HEK293T (cell line): ENCODE data around the gene GABBR2.

ENCODE experiments used
- FOXA1 ChIP-seq: fragments of 450-650 bp; IDR thresholded peaks from 2 replicates; pipeline ENCODE4 v1.6.1; 2016; ENCODE audit warnings: mild to moderate bottlenecking
- FOXK2 ChIP-seq: fragments of 450-650 bp; IDR thresholded peaks from 2 replicates; pipeline ENCODE4 v1.6.1; 2016; ENCODE audit warnings: mild to moderate bottlenecking
- SP1 ChIP-seq: fragments of 450-650 bp; IDR thresholded peaks from 2 replicates; pipeline ENCODE4 v1.6.1; 2017
- SUZ12 ChIP-seq: fragments of 450-650 bp; IDR thresholded peaks from 2 replicates; pipeline ENCODE4 v1.6.1; 2016; ENCODE audit warnings: mild to moderate bottlenecking
- ZNF384 ChIP-seq: fragments of 450-650 bp; IDR thresholded peaks from 2 replicates; pipeline ENCODE4 v1.6.1; 2016
- TF ChIP-seq, protein P1 (sequence below): fragments of 450-650 bp; IDR thresholded peaks from 2 replicates; pipeline ENCODE4 v1.6.1; 2016

- TF ChIP-seq, protein P1, sequence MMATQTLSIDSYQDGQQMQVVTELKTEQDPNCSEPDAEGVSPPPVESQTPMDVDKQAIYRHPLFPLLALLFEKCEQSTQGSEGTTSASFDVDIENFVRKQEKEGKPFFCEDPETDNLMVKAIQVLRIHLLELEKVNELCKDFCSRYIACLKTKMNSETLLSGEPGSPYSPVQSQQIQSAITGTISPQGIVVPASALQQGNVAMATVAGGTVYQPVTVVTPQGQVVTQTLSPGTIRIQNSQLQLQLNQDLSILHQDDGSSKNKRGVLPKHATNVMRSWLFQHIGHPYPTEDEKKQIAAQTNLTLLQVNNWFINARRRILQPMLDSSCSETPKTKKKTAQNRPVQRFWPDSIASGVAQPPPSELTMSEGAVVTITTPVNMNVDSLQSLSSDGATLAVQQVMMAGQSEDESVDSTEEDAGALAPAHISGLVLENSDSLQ = no peak
- TF ChIP-seq FOXA1 = no peak
- TF ChIP-seq SP1 = no peak
- no peak for TF ChIP-seq SUZ12
- no peak for TF ChIP-seq ZNF384
- no peak for TF ChIP-seq FOXK2
Observed at GRCh38 chr9:98644011-98644410, 64.7 kb downstream of the GABBR2 start.
